ENCODE results near the gene ARL4A.

The ARL4A gene

DNA sequence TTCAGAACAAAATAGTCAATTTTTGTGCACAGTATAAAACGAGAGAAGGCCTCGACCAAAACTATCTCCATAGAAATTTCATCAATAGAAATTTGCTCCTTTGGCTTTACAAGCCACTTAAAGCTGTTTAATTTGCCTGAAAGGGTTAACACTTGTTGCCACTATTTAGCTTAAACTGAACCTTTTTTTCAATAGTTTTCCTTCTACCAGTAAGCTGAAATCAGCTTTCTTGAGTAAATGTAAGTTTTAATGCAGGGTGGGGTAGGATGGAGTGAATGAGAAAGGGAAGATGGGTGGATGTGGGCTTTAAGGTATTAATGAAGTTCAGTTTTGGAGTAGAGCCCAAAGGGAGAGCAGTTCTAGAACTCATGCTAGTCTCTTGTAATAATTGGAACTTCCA, 39.5 kb downstream of the ARL4A start:
- no peak for DNase-seq (ENCODE audit: low spot score)

DNA sequence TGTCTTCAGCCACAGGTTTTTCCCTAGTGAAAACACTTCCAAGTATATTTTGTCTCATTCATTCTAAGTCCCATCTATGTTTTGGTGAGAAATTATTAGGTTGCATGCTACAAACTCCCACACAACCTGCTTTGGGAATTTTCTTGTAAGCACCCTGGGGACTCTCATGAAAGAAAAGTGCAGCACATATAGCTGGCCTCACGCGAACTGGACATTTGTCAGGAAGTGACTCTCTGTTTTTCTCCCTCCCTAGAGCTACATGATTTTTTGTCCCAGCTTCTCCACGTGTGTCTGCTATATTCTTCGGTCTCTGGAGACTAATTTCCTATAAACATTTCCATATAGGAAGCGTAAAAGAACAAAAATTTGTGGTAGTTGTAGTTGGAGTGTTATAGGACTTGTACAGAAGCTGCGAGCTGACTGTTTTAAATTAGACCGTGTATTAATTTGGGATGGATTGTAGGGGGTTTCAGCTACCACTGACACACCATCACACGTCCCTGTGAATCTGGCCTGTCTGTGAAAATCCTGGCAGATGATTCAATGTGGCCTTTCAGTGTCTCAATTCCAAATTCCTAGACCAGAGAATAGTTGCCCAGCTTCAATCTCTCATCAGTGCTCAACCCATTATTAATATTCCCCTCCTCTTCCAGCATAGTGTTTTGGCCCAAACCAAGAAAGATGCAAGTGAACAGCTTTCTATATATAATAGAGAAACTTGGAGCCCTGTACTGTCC, 40.2 kb downstream of the ARL4A start:
- no peak for DNase-seq (ENCODE audit: low spot score)

DNA sequence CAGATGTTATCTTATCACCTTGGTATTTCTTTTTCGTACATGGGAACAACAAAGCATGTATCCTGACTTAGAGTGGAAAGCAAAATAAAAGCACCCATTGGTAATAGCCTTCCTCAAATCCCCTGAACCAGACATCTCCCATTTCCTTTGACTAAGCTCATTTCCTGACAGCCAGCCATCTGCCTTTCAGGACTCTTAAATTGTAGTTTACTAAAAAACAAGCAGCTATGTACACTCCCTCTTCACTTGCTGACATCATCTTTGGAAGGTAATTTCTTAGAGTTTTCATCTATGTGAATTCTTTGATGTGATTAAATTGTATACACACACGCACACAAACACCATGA, 40.7 kb downstream of the ARL4A start:
- DNase-seq (ENCODE audit: low spot score), result no peak

DNA sequence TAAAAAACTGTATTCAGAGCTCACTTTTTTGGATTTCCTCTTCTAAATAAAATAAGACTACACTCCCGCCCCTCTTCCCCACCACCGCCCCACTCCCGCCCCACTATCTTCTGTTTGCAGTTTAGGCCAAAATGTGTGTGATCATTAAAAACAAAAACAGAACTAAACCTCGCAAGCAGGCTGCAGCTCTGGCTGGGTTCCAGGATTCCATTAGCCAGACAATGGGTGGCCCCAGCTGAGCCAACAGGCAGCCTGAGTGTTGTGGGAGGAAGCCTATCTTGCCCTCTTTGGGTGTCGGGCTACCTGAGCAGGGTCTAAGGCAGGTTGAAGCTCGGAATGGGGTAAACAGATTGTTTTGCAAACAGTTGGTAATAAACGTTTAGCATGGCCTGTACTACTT, 41.7 kb downstream of the ARL4A start:
- DNase-seq (ENCODE audit: low spot score), result no peak

DNA sequence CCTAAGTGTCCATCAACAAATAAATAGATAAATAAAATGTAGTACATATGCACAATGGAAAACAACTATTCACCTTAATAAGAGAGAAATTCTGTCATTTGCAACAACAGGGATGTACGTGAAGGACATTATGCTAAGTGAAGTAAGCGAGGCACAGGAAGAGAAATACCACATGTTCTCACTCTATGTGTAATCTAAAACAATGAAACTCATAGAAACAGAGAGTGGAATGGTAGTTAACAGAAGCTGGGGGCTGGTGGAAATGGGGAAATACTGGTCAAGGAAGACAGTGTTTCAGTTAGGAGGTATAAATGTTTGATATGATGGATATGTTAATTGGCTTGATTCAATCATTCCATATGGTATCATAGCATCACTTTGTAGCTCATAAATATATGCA, 43.1 kb downstream of the ARL4A start:
- DNase-seq (ENCODE audit: low spot score), result no peak

DNA sequence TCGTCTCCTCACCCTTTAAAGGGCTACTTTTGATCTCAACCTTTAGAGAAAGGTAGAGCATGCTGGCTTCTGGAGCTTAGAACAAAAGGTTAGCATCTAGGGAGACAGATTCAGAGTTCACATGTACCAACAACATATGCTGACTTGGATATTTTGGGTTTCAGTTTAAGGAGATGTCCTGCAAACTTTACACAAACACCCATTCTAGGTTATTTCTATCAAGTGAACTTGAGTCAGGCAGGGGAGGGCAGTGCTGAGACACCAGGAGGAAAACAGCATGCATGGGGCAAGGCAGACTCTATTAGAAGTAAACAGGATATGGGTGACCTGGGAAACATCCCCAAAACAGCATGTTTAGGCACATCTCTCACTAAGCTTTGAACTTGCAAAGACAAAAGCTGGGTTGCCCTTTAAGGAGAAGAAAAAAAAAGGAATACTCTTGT, 43.8 kb downstream of the ARL4A start:
- DNase-seq (ENCODE audit: low spot score), result peak; percentile 48

DNA sequence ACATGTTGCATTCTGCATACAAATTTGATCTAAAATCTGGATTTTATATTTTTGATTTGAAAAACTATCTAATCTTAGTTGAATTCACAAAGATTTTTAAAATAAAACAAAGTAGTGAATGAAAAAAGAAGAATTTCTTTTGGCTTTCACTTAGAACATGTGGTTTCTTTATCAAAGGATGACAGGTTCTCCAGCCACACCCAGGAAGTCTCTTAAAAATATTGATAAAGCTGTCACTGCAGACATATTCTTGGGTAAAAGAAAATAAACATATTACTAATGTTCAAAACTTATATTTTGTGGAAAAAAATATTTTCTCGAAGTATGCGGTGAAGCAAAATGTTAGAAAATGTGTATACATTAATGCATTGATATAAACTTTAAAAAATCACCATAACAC, 44.3 kb downstream of the ARL4A start:
- peak; percentile 41 for DNase-seq (ENCODE audit: low spot score)

DNA sequence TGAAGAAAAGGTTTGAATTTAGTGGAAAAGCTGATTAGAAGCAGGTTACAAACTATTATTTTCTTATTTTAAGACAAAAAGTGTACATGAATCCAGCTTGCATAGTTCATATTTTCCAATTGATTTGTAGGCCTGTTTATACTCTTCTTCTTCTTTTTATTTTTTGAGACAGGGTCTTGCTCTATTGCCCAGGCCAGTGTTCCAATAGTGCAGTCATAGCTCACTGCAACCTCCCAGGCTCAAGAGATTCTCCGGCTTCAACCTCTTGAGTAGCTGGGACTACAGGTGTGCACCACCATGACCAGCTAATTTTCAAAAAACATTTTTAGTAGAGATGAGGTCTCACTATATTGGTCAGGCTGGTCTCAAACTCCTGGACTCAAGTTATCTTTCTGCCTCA, 45.0 kb downstream of the ARL4A start:
- no peak for DNase-seq (ENCODE audit: low spot score)

DNA sequence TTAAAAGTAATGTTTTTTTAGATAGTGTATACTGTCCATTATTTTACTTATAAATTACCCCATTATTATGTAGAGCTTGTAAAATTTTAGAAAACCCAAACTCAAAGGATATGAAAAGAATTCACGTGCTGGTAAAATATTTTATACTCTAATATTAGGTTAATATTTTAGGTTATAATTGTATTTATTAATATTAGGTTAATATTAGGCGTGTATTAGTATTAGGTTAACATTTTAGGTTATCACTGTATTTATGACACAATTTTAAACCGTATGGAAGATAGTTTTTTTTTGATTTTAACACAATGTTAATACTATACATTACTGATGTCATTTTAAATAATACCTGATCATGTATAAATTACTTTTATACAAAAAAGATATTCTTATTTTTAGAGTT, 48.5 kb downstream of the ARL4A start:
- no peak for DNase-seq (ENCODE audit: low spot score)

DNA sequence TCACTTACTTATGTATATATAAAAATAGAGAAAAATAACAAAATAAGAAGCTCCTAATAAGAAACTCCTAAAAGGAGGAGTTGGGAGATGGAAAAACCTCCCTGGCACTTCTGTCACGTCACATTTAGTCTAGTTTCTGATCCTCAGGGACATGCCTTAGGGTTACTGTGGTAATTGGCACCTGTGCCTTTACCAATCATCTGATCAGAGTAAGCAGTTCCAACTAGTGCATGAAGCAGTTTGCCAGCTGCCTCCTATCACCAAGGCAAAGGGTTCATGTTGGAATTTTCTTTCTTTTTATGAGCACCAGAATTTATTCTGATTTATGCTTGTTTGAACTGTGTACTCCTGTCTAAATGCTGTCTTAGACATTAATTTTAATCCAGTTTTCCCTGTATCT, 49.9 kb downstream of the ARL4A start:
- DNase-seq (ENCODE audit: low spot score), result no peak

DNA sequence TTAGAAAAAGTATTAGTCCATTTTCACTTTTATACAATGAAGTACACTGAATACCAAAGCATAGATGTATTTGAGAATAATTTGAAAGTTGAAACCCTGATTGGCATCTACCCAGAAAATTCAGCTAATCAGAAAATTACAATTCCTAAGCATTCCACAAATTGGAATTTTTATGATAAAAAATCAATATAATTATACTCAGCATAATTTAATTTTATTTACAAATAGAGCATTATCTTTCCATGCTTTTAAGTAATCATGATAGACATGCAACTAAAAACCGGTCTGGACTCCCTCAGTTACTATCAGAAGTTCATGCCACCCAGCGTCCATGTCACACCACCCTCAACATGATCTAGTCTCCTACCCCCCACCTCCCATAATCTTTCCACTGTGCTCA, 50.4 kb downstream of the ARL4A start:
- DNase-seq (ENCODE audit: low spot score), result no peak

DNA sequence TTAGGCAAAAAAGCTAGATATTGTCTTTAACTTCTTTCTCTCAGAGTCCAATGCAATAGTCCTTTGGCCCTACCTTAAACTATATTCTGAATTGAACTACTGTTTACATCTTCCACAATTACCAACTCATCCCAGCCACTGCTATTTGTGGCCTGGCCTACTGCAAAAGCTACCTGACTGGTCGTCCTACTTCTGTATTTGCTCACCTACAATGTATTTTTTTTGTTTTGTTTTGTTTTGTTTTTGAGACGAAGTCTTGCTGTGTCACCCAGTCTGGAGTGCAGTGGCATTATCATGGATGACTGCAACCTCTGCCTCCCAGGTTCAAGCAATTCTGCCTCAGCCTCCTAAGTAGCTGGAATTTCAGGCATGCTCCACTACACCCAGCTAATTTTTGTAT, 51.2 kb downstream of the ARL4A start:
- no peak for DNase-seq (ENCODE audit: low spot score)
